Choroid plexus epithelial cell (primary cell): ENCODE measurements around the gene FOXP4.
"Not testable (repeated sequence)": the region's sequence is repeated elsewhere in the genome, so short reads cannot be mapped to it uniquely, and the experiment has no call there.

Source experiments
- DNase-seq: peaks from one replicate; pipeline ENCODE4 v3.0.0-alpha.2; 2010; ENCODE audit warnings: low read depth
- H3K4me3 ChIP-seq: 2 replicates; pipeline ENCODE4 v1.5.1; 2011; ENCODE audit warnings: low read depth, mild to moderate bottlenecking, control low read depth, low read length, moderate library complexity
- TF ChIP-seq, protein P1 (sequence below): conservative IDR thresholded peaks from 2 replicates; pipeline ENCODE4 v1.5.1; 2011; ENCODE audit warnings: low read depth, mild to moderate bottlenecking, control low read depth, inconsistent platforms, low read length, moderate library complexity

FOXP4 gene

DNA sequence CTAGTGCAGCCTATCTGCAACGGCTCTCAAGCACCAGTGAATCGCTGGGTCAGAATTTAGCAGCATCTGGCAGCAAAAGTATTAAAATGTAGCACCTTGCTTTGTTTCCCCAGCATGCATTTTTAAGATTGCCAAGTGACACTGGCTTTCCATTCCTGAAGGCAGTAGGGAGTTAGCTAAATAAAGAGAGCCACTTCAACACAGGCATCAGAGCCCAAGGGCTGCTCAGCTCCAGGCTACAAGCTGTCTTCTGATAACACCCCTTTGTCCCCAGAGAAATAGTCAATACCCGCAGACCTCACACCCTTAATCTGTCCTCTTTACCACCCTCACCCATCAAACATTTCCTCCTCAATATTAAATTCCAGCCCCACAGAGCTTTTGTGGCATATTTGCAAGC lies 72.4 kb downstream of the FOXP4 start:
- no peak overlapping the region for H3K4me3 ChIP-seq
- no peak for DNase-seq
- TF ChIP-seq, protein P1, sequence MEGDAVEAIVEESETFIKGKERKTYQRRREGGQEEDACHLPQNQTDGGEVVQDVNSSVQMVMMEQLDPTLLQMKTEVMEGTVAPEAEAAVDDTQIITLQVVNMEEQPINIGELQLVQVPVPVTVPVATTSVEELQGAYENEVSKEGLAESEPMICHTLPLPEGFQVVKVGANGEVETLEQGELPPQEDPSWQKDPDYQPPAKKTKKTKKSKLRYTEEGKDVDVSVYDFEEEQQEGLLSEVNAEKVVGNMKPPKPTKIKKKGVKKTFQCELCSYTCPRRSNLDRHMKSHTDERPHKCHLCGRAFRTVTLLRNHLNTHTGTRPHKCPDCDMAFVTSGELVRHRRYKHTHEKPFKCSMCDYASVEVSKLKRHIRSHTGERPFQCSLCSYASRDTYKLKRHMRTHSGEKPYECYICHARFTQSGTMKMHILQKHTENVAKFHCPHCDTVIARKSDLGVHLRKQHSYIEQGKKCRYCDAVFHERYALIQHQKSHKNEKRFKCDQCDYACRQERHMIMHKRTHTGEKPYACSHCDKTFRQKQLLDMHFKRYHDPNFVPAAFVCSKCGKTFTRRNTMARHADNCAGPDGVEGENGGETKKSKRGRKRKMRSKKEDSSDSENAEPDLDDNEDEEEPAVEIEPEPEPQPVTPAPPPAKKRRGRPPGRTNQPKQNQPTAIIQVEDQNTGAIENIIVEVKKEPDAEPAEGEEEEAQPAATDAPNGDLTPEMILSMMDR, result no peak

DNA sequence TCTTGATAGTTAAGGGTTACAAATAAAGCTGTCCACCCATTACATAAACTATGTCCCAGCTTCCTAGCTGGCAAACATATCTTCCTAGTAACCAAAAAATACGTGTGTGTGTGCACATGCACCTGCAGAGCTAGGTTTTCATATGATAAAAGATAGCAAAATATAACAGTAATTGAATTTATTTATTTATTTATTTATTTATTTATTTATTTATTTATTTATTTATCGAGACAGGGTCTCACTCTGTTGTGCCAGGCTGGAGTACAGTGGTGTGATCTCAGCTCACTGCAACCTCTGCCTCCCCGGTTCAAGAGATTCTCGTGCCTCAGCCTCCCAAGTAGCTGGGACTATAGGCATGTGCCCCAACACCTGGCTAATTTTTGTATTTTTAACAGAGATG lies 73.0 kb downstream of the FOXP4 start:
- DNase-seq, H3K4me3 ChIP-seq: not testable (repeated sequence)

DNA sequence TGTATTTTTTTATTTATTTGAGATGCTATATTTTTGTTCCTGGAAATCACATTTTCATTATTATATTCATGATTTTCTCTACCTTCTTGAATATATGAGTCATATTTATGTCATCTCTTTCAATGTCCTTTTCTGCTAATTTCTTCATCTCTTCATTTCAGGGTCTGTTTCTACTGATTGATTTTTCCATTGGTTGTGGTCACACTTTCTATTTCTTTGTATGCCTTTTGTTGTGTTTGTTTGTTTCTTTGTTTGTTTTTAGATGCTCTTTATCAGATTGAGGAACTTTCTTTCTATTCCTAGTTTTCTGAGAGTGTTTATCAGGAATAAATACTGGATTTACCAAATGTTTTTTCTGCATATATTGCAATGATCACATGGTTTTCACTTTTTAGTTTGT lies 75.2 kb downstream of the FOXP4 start:
- TF ChIP-seq, protein P1, result no peak
- no peak for DNase-seq
- H3K4me3 ChIP-seq, result no peak overlapping the region

DNA sequence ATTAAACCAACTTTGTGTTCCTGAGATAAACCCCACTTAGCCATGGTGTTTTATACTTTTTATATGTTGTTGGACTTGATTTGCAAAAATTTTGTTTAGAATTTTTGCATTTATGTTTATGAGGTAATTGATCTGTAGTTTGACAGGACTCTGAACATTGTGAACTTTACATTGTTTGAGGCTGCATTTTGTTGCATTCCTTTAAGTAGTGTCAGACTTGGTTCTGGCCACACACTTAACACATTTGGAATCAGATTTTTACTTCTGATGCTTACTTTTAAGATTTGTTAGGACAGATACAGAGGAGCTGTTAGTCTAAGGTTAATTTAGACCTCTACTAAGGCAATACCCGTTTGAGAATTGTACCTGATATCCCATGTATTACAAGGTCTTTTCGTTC lies 75.6 kb downstream of the FOXP4 start:
- TF ChIP-seq, protein P1, result no peak
- peak; percentile 55 for DNase-seq

DNA sequence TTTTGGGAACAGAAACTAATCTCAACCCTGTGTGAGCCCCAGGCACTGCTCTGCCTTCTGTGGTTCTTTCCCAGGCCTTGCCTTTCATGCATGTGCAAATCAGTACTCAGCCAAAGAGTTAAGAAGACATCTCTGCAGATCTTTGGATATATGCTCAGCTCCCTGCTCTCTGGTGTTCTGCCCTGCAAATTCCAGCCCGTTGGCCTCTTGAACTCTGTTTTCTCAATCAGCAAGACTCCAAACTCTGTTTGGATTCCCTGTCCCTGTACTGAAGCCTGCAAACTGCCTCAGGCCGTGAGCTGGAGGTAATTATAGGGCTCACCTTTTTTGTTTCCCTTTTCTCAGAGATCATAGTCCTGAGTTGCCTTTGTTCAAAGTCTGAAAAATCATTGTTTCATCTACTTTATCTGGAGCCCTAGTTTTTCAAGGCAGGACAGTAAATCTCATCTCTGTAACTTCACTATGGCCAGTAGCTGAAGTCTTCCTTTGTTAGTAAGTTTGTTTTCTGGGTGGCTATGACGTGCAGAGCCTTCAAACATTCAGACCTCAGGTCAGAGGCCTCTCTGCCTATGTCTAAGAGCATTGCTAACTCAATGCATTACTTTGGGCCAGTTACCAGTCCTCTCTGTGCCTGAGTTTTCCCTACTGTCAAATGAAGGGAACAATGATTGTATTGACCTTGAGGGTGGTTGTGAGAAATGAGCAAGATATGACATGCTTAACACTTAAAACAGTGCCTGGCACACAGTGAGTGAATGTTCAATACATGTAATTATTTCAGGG lies 76.2 kb downstream of the FOXP4 start:
- TF ChIP-seq, protein P1, result no peak
- DNase-seq, result peak; percentile 73
- no peak overlapping the region for H3K4me3 ChIP-seq

More for the DNA sequence above, 75.6 kb downstream of the FOXP4 start:
- no peak overlapping the region for H3K4me3 ChIP-seq

DNA sequence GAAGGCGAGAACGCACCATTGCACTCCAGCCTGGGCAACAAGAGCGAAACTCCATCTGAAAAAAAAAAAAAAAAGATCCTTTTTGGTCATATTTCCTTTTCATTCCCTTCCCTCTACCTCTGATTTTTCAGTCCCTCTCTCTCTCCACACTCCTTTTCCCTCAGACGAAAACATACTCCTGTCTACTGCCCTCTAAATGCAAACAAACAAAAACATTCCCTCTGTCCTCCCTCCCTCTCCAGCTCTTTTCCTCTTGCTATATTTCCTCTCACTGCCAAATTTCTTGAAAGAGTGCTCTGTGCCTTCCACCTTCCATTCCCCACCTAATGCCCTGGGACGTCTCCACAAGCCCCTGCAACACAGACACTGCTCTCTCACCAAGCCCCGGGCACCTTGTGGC lies 77.1 kb downstream of the FOXP4 start:
- no peak for DNase-seq
- no peak overlapping the region for H3K4me3 ChIP-seq
- TF ChIP-seq, protein P1, result no peak

DNA sequence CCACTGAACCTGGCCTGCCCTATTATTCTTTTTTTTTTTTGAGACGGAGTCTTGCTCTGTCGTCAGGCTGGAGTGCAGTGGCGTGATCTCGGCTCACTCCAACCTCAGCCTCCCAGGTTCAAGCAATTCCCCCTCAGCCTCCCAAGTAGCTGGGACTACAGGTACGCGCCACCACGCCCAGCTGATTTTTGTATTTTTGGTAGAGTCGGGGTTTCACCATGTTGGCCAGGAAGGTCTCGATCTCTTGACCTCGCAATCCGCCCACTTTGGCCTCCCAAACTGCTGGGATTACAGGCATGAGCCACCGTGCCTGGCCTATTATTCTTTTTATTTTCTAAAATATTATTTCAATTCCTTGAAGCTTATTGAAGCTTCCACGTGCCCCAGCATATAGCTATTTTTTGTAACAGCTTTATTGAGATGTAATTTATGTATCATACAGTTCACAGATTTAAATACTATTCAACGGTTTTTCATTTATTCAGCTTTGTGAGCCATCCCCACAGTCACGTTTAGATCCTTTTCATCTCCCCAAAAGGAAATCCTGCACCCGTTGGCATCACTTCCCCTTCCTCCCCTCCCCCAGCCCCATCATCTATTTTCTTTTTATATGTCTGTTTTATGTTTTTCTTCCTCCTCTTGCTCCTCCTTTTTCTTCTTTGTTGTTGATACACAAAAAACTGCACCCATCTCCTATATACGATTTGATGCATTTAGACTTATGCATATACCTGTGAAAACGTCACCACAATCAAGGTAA lies 78.6 kb downstream of the FOXP4 start:
- TF ChIP-seq, protein P1, result no peak
- H3K4me3 ChIP-seq, result no peak overlapping the region
- DNase-seq, result no peak
